NCI-H510A (cell line): ENCODE results near the gene ACE.

Experiments used
- DNase-seq: peaks from one replicate; lab custom pipeline; 2025; lab: John Stamatoyannopoulos, UW

ACE gene

DNA sequence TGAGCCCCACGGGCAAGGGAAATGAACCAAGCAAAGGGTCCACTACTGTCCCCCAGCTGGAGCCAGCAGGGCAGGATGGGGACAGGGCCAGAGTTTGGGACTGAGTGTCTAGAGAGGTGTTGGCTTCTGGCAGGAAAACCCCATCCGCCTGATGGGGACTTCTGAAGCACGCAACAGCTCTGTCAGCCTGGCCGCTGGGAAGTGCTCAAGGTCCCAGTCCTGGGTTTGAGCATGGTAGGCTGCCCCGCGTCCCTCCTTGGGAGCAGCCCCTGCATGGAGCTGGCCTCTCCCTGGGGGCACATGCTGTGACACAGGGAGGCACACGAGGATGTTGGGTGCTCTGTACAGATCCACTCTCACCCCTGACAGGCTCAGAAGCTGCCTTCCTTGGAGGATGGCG, 14.6 kb downstream of the ACE start:
- DNase-seq: no peak

DNA sequence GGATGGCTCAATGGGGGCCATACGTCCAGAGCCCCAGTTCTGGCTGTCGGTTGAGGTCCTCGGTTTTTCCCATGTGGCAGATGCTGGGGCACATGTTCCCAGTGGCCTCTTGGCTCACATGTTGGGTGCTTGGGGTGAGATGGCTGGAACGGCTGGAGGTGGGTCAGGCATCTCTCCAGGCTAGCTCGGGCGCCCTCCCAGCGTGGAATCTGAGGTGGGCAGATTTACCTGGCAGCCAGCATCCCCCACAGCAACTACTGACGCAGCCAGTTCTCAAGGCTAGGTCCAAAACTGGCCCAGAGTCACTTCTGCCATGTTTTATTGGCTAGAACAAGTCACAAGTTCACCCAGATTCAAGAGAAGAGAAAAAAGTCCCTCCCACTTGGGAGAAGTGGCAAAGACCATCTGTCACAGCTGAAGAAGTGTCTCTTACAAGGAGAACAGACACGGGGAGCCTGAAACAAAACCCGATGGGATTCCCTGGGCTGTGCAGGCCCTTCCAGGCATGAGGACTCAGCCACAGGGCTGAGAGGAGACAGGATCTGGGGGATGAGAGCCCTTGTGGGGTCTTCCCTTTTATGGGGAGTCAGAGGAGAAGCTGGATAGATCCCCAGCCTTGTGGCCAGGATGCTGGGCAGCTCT, 15.2 kb downstream of the ACE start:
- no peak for DNase-seq

DNA sequence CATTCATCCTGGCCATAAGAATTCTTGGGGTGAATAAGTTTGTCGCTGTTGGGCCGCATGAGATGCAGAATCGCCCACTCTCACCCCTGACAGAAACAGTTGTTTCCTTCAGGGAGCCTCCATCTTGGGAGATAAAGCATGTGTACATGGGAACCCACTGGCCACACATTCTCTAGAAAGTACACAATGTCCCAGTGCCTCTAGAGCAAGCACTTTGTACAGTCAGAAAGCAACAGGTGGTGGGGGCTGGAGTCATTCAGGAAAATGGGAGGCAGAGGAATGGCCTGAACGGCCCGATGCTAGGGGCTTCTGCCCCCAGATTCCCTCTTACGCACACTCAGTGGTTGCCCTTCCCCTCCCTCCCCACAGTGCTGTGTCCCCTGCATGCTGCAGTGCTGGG, 16.1 kb downstream of the ACE start:
- DNase-seq: no peak

DNA sequence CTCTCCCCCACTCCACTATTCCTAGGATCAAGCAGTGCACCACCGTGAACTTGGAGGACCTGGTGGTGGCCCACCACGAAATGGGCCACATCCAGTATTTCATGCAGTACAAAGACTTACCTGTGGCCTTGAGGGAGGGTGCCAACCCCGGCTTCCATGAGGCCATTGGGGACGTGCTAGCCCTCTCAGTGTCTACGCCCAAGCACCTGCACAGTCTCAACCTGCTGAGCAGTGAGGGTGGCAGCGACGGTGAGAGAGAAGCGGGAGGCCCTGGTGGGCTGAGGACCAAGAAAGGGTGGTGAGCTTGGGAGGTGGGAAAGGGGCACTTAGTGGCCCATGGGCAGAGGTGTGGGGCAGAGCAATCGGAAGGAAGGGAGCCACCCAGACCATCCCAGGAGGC, 16.6 kb downstream of the ACE start:
- DNase-seq: no peak

DNA sequence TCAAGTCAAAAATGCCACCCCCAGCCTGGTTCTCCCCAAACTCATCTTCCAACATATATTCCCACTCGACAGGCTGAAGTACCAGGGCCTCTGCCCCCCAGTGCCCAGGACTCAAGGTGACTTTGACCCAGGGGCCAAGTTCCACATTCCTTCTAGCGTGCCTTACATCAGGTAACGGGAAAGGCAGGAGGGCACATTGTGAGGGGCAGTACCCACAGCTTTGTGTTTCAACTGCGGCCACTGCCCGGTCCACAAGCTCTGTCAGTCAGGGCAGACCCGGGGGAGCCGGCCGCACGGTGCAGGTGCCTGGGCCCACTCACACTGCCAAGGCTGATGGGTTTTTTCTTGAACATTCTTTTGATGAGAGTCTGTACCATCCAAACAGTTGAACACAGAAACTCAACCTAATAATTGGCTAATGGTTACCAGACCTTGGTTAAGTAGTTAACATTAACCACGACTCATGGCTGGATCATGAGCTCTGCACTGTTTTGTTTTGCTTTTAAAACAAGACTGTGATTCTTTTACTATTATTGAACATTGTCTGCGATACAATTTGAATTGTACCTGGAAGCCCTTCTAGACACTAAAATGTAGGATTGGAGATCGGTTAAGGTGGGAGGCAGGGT, 17.6 kb downstream of the ACE start:
- no peak for DNase-seq

GRCh38 chr17:63495491-63495890, 18.6 kb downstream of the ACE start:
- DNase-seq: no peak

GRCh38 chr17:63496177-63496576, 19.3 kb downstream of the ACE start:
- DNase-seq: no peak

GRCh38 chr17:63496663-63497400, 20.0 kb downstream of the ACE start:
- DNase-seq: no peak

GRCh38 chr17:63497708-63498483, 21.0 kb downstream of the ACE start:
- peak; percentile 59 for DNase-seq

- DNase-seq: no peak
These were observed 21.9 kb downstream of the ACE start for GRCh38 chr17:63498626-63499195.

GRCh38 chr17:63500543-63501390, 23.9 kb downstream of the ACE start:
- no peak for DNase-seq

DNA sequence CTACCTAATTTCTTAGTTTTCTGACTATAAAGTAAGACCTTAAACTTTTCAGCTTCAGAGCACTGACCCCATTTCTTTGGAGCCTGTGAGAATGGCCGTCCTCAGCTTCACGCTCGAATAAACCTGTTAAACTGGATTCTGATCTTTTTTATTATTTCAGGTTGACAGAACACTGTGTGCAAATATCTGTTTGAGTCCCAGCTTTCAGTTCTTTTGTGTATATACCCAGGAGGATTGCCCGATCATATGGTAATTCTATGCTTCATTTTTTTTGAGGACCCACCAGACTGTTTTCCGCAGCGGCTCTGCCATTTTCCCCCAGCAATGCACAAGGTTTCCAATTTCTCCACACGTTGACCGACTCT, 26.5 kb downstream of the ACE start:
- DNase-seq: no peak

DNA sequence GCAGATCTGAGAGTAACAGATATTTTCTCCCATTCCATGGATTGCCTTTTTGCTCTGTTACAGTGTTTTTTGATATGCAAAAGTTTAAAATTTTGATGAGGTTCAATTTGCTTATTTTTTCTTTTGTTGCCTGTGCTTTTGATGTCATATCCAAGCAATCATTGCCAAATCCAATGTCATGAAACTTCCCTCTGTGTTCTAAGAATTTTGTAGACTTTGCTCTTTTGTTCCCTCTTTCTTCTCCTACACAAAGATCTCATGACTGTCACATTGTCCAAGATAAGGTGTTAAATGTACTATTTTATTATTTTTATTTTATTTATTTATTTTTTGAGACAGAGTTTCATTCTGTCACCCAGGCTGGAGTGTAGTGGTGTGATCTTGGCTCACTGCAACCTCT, 27.4 kb downstream of the ACE start:
- no peak for DNase-seq

DNA sequence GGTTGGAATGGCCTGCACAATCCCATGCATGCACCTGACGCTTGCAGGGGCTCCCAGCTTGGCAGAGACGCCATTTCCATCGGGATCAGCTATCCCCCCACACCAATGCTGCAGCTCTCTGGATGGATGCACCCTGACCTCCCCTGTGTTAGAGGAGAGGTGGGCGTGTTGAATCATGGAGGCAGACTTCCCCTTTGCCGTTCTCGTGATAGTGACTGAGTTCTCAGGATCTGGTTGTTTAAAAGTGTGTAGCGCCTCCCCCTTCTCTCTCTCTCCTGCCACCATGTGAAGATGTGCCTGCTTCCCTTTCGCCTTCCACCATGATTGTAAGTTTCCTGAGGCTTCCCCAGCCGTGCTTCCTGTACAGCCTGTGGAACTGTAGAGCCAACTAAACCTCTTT, 28.5 kb downstream of the ACE start:
- DNase-seq: no peak

DNA sequence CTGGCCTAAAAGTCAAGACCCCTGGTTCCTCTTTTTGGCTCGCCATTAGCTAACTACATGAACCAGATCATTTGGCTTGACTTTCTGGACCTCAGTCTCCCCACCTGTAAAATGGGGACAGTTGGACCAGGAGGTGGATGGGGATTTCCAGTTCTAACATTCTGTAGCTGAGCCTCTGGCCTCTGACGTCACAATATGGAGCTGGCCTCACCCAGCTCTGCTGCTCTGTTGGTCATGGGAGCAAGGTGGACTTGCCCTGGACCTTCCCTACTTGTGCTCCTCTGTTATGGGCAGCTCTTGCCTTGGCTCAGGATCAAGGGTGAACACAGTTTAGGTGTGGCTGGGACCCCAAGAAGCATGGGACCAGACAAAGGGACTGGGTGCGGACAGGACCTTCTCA, 29.8 kb downstream of the ACE start:
- DNase-seq: no peak

GRCh38 chr17:63511331-63511730, 34.5 kb downstream of the ACE start:
- DNase-seq: no peak

- DNase-seq: no peak
These were observed 35.5 kb downstream of the ACE start for GRCh38 chr17:63512388-63512787.

DNA sequence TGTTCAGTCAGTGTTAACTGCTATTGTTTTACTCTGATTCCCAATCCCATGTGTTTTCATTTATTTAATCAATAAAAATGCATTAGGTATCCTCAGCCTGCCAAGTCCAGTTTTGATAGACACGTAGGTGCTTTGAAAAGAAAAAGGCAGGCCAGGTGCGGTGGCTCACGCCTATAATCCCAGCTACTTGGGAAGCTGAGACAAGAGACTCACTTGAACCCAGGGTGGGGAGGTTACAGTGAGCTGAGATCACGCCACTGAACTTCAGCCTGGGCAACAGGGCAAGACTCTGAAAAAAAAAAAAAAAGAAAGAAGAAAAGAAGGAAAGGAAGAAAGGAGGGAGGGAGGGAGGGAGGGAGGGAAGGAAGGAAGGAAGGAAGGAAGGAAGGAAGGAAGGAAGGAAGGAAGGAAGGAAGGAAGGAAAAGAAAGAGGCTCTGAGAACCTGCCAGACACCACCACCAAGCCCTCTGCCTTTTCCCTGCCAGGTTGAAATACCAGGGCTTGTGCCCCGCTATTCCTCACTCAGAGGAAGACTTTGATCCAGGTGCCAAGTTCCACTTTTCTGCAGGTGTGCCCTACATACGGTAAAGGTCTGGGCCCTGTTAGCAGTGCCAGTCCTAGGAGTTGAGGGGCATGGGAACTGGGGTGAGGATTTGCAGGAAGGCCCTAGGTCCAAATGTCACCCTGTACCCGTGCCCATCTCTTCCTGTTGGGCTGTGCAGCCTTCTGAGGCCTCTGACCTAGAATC, 36.2 kb downstream of the ACE start:
- no peak for DNase-seq

- no peak for DNase-seq
These were observed 37.6 kb downstream of the ACE start for GRCh38 chr17:63514477-63514876.

DNA sequence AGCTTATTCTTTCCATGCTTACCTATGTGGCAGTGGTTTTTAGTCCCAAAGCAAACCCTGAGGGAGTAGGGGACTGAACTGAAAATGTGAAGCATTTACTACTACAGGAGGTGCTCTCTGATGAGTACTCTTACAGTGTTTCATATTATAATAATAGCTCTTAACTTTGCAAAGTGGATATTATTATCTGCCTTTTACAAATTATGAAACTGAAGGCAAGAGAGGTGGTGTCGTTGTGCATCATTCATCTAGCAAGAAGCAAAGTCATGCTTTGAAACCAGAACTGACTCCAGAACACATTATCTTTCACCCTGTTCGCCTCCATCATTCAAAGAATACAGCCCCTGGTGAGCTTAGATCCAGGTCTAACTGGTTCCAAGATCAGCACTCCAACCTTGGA, 38.1 kb downstream of the ACE start:
- no peak for DNase-seq

DNA sequence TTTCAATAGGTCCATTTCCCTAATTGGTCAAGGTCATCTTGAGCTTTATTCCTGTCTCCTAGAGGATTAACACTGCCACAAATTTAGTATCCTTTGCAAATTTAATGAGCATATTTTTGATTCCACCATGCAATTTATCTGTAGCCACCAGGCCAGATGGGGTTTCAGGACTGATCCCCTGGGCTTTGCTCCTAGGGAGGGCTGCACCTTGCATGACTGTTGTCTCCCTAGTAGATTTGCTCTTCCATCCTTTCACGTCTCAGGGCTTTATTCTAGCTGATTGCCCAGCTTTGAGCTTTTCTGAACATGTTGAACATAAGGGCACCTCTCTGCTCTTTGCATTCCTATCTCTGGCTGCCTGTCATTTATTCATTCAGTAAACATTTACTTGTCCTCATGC, 38.6 kb downstream of the ACE start:
- DNase-seq: no peak
